Measurements from ENCODE around the gene IPP.

GRCh38 chr1:45789601-45790000, 39.1 kb upstream of the IPP start:
- no peak for TF ChIP-seq CTCF (IDR thresholded peaks at IDR 0.05; ENCODE audit: insufficient read depth, low read depth, low read length)
- TF ChIP-seq EZH2 (IDR thresholded peaks at IDR 0.05; ENCODE audit: insufficient read depth, low read length): no peak

Measured in astrocyte (in vitro differentiated cells and primary cell).